Activated naive CD4-positive, alpha-beta T cell treated with anti-CD3 and anti-CD28 coated beads, Interleukin-2, amount 50 U/mL, for 16 hours (primary cell): Measurements from ENCODE around the gene PAOX.

ENCODE experiments used
- DNase-seq: peaks from one replicate; pipeline ENCODE4 v3.0.0-alpha.2; 2020

Gene PAOX

DNA sequence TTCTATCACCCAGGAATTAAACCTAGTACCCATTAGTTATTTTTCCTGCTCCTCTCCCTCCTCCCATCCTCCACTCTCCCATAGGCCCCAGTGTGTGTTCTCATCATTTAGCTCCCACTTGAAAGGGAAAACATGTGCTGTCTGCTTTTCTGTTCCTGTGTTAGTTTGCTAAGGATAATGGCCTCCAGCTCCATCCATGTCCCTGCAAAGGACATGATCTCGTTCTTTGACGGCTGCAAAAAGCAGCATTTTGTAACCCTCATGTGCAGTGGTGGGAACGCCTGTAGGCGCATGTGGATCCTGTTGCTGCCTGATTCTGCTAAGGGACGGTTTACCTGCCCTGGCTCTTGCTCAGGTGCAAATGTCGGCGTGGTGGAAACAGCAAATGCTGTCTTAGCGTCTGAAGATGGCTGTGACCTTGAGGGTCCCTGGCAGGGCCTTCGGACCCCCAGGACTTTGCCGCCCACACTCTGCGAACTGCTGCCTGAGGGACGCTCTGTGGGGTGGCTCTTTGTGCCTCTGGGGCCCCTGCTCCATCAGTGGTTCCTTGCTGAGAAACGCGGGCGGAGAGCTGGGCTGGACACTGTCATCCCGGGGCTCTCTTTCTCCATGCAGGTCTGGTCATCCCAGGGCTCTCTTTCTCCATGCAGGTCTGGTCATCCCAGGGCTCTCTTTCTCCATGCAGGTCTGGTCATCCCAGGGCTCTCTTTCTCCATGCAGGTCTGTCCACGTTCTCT is 9.3 kb downstream of the PAOX start:
- no peak for DNase-seq

- peak; percentile 46 for DNase-seq
These were observed 10.1 kb downstream of the PAOX start for GRCh38 chr10:133388973-133389818.

DNA sequence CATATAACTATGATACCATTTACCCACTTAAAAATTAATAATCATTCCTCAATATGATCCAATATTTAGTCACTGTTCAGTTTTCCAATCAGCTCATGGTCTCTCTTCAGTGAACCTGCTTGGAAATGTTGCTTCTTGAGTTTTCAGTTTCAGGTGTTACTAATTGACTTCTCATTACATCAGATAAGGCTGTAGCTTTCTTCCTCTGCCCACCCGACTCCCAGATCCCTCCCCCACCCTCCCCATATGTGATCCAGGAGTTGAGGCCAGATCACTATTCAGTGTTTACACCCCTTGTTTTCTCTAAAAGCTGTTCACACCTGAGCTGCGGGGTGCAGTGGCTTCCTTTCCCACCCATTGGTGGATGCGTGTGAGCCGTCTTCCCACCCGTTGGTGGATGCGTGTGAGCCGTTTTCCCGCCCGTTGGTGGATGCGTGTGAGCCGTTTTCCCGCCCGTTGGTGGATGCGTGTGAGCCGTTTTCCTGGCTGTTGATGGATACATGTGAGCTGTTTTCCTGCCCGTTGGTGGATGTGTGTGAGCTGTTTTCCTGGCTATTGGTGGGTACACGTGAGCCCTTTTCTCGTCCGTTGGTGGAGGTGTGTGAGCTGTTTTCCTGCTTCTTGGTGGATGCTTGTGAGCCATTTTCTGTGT is 11.7 kb downstream of the PAOX start:
- DNase-seq, result no peak

- DNase-seq, result no peak
These were observed 12.2 kb downstream of the PAOX start for GRCh38 chr10:133391249-133391635.

GRCh38 chr10:133391761-133392518 is 12.9 kb downstream of the PAOX start:
- no peak for DNase-seq

DNA sequence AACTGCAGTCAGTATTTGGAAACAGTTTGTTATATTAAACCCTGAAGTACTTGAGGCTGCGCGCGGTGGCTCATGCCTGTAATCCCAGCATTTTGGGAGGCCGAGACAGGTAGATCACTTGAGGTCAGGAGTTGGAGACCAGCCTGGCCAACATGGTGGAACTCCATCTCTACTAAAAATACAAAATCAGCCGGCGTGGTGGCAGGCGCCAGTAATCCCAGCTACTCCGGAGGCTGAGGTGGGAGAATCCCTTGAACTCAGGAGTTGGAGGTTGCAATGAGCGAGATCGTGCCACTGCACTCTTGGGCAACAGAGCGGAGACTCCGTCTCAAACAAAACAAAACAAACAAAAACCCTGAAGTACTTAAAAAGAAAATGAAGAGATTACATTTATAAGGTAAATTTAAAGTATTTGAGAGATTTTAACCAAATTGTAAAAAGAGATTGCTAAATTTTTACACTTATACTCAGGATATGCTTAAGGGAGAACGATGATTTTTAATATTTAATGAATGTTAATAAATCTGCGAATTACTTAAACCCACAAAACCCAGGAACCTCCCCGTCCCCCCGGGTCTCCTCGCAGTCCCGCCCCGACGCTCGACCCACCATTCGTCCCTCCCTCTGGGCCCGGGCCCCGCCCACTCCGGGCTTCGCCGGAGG is 14.5 kb downstream of the PAOX start:
- DNase-seq, result no peak

DNA sequence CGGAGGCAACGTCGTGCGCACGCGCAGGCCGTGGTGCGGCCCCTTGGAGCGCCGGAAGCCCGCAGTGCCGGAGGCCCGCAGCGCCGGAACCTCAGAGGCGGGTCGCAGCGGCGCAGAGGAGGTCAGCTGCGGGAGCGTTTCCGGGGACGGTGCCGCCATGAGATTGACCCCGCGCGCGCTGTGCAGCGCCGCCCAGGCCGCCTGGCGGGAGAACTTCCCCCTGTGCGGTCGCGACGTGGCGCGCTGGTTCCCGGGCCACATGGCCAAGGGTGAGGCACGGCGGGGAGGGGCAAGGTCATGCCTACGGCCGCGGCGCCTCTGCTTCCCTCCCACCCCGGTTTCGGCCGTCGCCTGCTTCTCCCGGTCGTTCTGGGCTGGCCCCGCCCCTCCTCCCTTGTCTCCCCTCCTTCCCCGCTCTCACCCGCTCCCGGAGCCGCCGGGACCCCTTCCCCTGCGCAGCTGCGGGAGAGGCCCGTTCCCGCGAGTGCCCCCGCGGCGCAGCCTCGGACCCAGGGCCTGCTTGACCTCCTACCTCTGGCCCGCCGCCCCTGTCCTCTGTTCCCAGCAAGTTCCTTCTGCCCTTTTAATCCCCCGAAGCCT is 15.1 kb downstream of the PAOX start, which contains the start of gene MTG1:
TSS of gene MTG1 (plus strand) at position 94 of the 600 bp plus-strand sequence. CDS start at position 158, 64 bp downstream.
- DNase-seq, result peak; percentile 95

DNA sequence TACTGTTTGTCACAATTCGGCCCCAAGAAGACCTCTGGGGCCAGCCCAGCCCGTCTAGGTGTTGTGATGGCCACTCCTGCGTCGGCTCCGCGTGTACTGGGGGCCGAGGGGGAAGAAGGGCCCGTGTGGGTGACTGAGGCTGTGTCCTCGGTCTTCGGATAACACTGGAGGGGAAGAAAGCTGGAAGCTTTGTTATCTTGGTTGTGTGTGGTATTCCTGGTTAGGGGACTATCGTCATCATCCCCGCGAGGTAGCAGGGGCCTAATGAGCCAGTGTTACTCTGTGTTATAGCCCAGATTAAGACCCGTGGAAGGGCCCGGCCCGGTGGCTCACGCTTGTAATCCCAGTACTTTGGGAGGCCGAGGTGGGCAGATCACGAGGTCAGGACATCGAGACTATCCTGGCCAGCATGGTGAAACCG is 15.7 kb downstream of the PAOX start:
- no peak for DNase-seq

GRCh38 chr10:133396035-133396624 is 17.1 kb downstream of the PAOX start:
- no peak for DNase-seq

DNA sequence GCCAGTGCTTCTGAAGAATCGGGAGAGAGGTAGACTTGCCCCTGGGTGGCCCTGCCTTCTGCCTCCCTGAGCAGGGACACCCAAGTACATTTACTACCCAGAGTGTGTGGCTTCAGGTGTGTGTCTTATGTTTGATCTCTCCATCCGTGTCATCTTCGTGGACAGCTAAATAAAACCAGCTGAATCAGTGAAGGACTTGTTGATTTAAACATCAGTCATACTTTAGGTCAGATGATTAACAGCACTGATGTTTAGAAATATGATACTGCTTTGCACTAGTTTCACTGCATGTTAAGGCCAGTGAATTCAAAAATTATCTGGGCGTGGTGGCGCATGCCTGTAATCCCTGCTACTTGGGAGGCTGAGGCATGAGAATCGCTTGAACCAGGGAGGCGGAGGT is 18.9 kb downstream of the PAOX start:
- DNase-seq, result no peak

- no peak for DNase-seq
These were observed 20.1 kb downstream of the PAOX start for GRCh38 chr10:133399123-133399601.

- no peak for DNase-seq
These were observed 21.8 kb downstream of the PAOX start for GRCh38 chr10:133400624-133401424.

- DNase-seq, result no peak
These were observed 22.4 kb downstream of the PAOX start for GRCh38 chr10:133401500-133401899.

- no peak for DNase-seq
These were observed 23.1 kb downstream of the PAOX start for GRCh38 chr10:133401981-133402725.

- DNase-seq, result no peak
These were observed 24.3 kb downstream of the PAOX start for GRCh38 chr10:133403359-133403758.

DNA sequence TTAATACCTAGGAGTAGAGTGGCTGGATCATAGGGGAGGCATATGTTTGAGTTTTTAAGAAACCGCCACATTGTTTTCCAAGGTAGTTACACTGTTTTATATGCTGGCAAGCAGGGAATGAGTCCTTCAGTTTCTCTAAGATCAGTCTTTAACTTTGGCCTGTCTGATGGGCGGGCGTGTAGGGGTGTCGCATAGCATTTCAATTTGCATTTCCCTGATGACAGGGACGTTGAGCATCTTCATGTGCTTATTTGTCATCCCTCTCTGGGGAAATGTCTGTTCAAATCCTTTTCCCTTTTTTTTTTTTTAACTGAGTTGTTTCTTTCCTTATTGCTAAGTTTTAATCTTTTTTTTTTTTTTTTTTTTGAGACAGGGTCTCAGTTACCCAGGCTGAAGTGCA is 24.7 kb downstream of the PAOX start:
- DNase-seq, result no peak

- DNase-seq, result no peak
These were observed 26.2 kb downstream of the PAOX start for GRCh38 chr10:133405272-133405671.

DNA sequence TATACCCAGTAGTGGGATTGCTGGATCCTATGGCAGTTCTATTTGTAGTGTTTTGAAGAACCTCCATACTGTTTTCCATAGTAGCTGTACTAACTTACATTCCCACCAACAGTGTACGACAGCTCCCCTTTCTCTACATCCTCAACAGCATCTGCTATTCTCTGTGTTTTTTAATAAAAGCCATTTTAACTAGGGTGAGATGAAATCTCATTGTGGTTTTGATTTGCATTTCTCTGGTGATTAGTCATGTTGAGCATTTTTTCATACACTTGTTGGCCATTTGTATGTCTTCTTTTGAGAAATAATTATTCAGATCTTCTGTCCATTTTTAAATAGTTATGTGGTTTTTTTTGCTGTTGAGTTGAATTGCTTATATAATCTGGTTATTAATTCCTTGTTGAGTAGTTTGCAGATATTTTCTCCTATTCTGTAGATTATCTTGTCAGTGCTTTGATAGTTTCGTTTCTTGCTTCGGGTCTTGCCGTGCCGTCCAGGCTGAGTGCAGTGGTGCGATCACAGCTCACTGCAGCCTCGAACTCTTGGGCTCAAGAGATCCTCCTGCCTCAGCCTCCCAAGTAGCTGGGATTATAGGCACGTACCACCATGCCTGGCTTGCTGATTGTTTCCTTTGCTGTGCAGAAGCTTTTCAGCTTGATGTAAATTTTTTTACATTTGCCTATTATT is 26.9 kb downstream of the PAOX start:
- no peak for DNase-seq
